HG02642 (cell line): ENCODE data around the gene HMG20A.
A peak's percentile ranks its signal among the peaks of the same experiment; 100 is the strongest.

Source experiments
- ATAC-seq: cut with Tn5 transposase; IDR thresholded peaks from one replicate; pipeline ENCODE4 v1.9.1; 2021; ENCODE audit warnings: mild to moderate bottlenecking; ENCODE audit not compliant: unreplicated experiment, poor library complexity

Gene HMG20A

GRCh38 chr15:77420610-77421369 is at the start of gene HMG20A:
HMG20A (plus strand) TSS chr15:77420888; CDS start chr15:77458408, 37,520 bp downstream.
- ATAC-seq, result peak; percentile 45

GRCh38 chr15:77371850-77372563 is 48.7 kb upstream of the HMG20A start:
- ATAC-seq, result no peak

- no peak for ATAC-seq
These were observed 47.2 kb upstream of the HMG20A start for GRCh38 chr15:77373441-77373840.

GRCh38 chr15:77375133-77375532 is 45.6 kb upstream of the HMG20A start:
- no peak for ATAC-seq

- no peak for ATAC-seq
These were observed 43.9 kb upstream of the HMG20A start for GRCh38 chr15:77376770-77377169.

GRCh38 chr15:77380033-77380432 is 40.7 kb upstream of the HMG20A start:
- no peak for ATAC-seq

- ATAC-seq, result no peak
These were observed 36.6 kb upstream of the HMG20A start for GRCh38 chr15:77384086-77384485.

GRCh38 chr15:77384589-77385359 is 35.9 kb upstream of the HMG20A start:
- ATAC-seq, result no peak

- no peak for ATAC-seq
These were observed 34.1 kb upstream of the HMG20A start for GRCh38 chr15:77386626-77387025.

GRCh38 chr15:77387365-77388105 is 33.2 kb upstream of the HMG20A start:
- no peak for ATAC-seq

- no peak for ATAC-seq
These were observed 29.2 kb upstream of the HMG20A start for GRCh38 chr15:77391372-77391951.

- no peak for ATAC-seq
These were observed 27.8 kb upstream of the HMG20A start for GRCh38 chr15:77392762-77393470.

GRCh38 chr15:77393471-77393840 is 27.2 kb upstream of the HMG20A start:
- no peak for ATAC-seq

GRCh38 chr15:77395013-77395774 is 25.5 kb upstream of the HMG20A start:
- no peak for ATAC-seq

- no peak for ATAC-seq
These were observed 24.0 kb upstream of the HMG20A start for GRCh38 chr15:77396692-77397091.

GRCh38 chr15:77398927-77399326 is 21.8 kb upstream of the HMG20A start:
- ATAC-seq, result no peak

GRCh38 chr15:77400258-77400657 is 20.4 kb upstream of the HMG20A start:
- ATAC-seq, result no peak

- no peak for ATAC-seq
These were observed 17.8 kb upstream of the HMG20A start for GRCh38 chr15:77402740-77403379.
